CD14-positive monocyte (primary cell): ENCODE measurements around the gene IGLL5. TPM values are rescaled to one million over a fixed set of nuclear protein-coding genes. Genes with fewer than 3 reads are reported as not detected.

Source experiments
- DNase-seq, 3 donors: peaks; one replicate each; pipeline ENCODE4 v3.0.0-alpha.2; 2011 to 2022
- H2AFZ ChIP-seq: 2 replicates; pipeline ENCODE4 v1.6.0; 2012; ENCODE audit warnings: mild to moderate bottlenecking, low read depth, low read length, inconsistent platforms; ENCODE audit not compliant: insufficient read depth, poor library complexity, severe bottlenecking
- H3K27ac ChIP-seq, 2 donors: 1 replicate in 1 of 2; 2 replicates in 1 of 2; pipeline ENCODE4 v1.5.1; 2012 to 2013; ENCODE audit warnings: low read length in 2 of 2, control low read depth in 1 of 2, inconsistent platforms in 1 of 2, low read depth in 1 of 2, mild to moderate bottlenecking in 1 of 2
- H3K27me3 ChIP-seq, 2 donors: one replicate each; pipeline versions ENCODE4 v1.6.0 to v1.6.1; 2011 to 2013; ENCODE audit warnings: low read length in 2 of 2; ENCODE audit not compliant: control insufficient read depth in 2 of 2, insufficient read depth in 2 of 2
- H3K36me3 ChIP-seq, 2 donors: replicated peaks in 1 of 2; 1 replicate in 1 of 2; 2 replicates in 1 of 2; pipeline versions ENCODE4 v1.5.1 to v1.6.1; 2012 to 2013; ENCODE audit warnings: low read length in 2 of 2, control low read depth in 1 of 2, inconsistent platforms in 1 of 2, mild to moderate bottlenecking in 1 of 2; ENCODE audit not compliant: insufficient read depth in 2 of 2, control insufficient read depth in 1 of 2
- H3K4me1 ChIP-seq, 2 donors: 1 replicate in 1 of 2; 2 replicates in 1 of 2; pipeline versions ENCODE4 v1.5.1 to v1.6.1; 2012 to 2013; ENCODE audit warnings: low read length in 2 of 2, control low read depth in 1 of 2, inconsistent platforms in 1 of 2, mild to moderate bottlenecking in 1 of 2, moderate library complexity in 1 of 2; ENCODE audit not compliant: insufficient read depth in 2 of 2, control insufficient read depth in 1 of 2
- H3K4me2 ChIP-seq: replicated peaks from 2 replicates; pipeline ENCODE3; 2012; ENCODE audit warnings: low read length, moderate library complexity, mild to moderate bottlenecking; ENCODE audit not compliant: poor library complexity, severe bottlenecking; ENCODE audit errors: extremely low read depth
- H3K4me3 ChIP-seq, 3 experiments: fragments of 200-600 bp in 1 of 3; sonication (generic) in 1 of 3; replicated peaks in 1 of 3; 1 replicate in 2 of 3; 2 replicates in 1 of 3; pipeline ENCODE4 v1.5.1; 2011 to 2013; ENCODE audit warnings: low read length in 3 of 3, mild to moderate bottlenecking in 3 of 3, control low read depth in 2 of 3, low read depth in 2 of 3, inconsistent platforms in 1 of 3, moderate library complexity in 1 of 3
- H3K79me2 ChIP-seq: 2 replicates; pipeline ENCODE4 v1.6.0; 2012; ENCODE audit warnings: mild to moderate bottlenecking, control low read depth, inconsistent platforms, low read length, moderate library complexity; ENCODE audit not compliant: insufficient read depth
- H3K9ac ChIP-seq: 2 replicates; pipeline ENCODE4 v1.6.0; 2017; ENCODE audit warnings: low read length, mild to moderate bottlenecking; ENCODE audit not compliant: insufficient read depth, poor library complexity, severe bottlenecking
- H3K9me3 ChIP-seq, 2 donors: replicated peaks in 1 of 2; 1 replicate in 1 of 2; 2 replicates in 1 of 2; pipeline versions ENCODE4 v1.5.1 to v1.6.1; 2012 to 2013; ENCODE audit warnings: low read length in 2 of 2, control low read depth in 1 of 2; ENCODE audit not compliant: control insufficient read depth in 1 of 2, insufficient read depth in 1 of 2
- H4K20me1 ChIP-seq: 2 replicates; pipeline ENCODE4 v1.6.0; 2012; ENCODE audit warnings: mild to moderate bottlenecking, low read length, control low read depth, moderate library complexity; ENCODE audit not compliant: insufficient read depth
- H3K27ac Mint-ChIP-seq, 7 donors: one replicate each; pipeline ENCODE4 v1.8.0; 2020; ENCODE audit warnings: mild to moderate bottlenecking in 7 of 7, mixed read lengths in 7 of 7, moderate library complexity in 6 of 7, inconsistent platforms in 2 of 7
- H3K27me3 Mint-ChIP-seq, 3 donors: one replicate each; pipeline ENCODE4 v1.8.0; 2021 to 2022; ENCODE audit warnings: low read depth in 3 of 3, mild to moderate bottlenecking in 3 of 3, mixed read lengths in 3 of 3, moderate library complexity in 3 of 3, inconsistent platforms in 1 of 3
- H3K36me3 Mint-ChIP-seq, 2 donors: one replicate each; pipeline ENCODE4 v1.8.0; 2020; ENCODE audit warnings: mixed read lengths in 2 of 2, inconsistent platforms in 1 of 2, mild to moderate bottlenecking in 1 of 2
- H3K4me1 Mint-ChIP-seq: one replicate; pipeline ENCODE4 v1.8.0; 2020; ENCODE audit warnings: mild to moderate bottlenecking, mixed read lengths
- H3K4me3 Mint-ChIP-seq, 2 donors: one replicate each; pipeline ENCODE4 v1.8.0; 2020; ENCODE audit warnings: mild to moderate bottlenecking in 2 of 2, mixed read lengths in 2 of 2, moderate library complexity in 1 of 2
- H3K9me3 Mint-ChIP-seq, 7 donors: one replicate each; pipeline ENCODE4 v1.8.0; 2020 to 2022; ENCODE audit warnings: mixed read lengths in 7 of 7, mild to moderate bottlenecking in 6 of 7, moderate library complexity in 6 of 7, inconsistent platforms in 2 of 7
- WGBS: methylation state at CpG from one replicate; pipeline ENCODE4 v1.1.5; 2013; ENCODE audit warnings: missing lambda C conversion rate; ENCODE audit not compliant: insufficient coverage; 5-methylcytosine and 5-hydroxymethylcytosine counted together
- intact Hi-C, 2 donors: fragments of 100-400 bp; cut with micrococcal nuclease; formaldehyde crosslinking; loops; one replicate each; pipeline versions ENCODE4 v1.15.0 to v1.15.1; 2023
- polyA plus RNA-seq, 3 donors: library from polyadenylated mRNA; depleted of rRNA in 1 of 3; unstranded in 2 of 3; stranded (reverse) in 1 of 3; fragments of 300-500 nt in 2 of 3; fragments of >200 nt in 1 of 3; fragmentation: Illumina TruSeq in 2 of 3; gene quantifications; 1 replicate in 2 of 3; 2 replicates in 1 of 3; pipeline ENCODE4 v1.2.3, GENCODE V29; 2012 to 2021
- TF ChIP-seq, protein P1 (sequence below): fragments of 200-600 bp; IDR thresholded peaks from one replicate; pipeline ENCODE4 v1.8.0; 2022; ENCODE audit warnings: antibody characterized with exemption, mild to moderate bottlenecking

The IGLL5 gene
- polyA plus RNA-seq, 3 donors: 0.21 to 0.38 TPM; not detected in 1

DNA sequence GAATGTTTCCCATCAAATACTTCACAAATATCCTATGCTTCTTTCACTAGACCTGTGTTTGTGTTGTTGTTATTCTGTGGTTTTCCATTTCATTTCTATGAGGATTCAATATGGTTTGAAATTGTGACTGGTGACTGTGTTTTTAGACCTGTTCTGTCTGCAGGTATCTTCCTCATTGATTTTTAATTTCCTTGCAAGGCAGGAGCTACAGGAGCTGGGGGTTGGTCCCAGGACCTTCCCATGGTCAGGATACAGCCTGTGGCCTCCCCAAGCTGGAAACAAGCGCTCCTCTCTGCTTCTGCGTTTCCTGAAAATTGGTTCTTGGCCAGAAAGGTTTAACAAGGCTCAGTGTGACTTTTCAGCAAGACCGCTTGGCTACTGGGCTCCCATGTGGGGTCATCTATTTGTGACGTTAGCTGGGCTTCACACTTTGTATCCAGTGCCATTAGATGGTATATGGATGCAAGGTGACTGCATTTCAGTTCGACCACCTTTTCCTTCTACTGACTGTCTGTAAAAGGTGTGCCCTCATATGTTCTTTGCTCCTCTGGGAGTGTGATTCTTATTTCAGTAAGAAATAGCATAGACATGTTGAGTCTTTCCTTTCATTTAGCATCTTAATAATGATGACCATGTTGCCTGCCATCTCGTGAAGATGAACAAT, 21.5 kb downstream of the IGLL5 start:
- Histone ChIP-seq H3K36me3 (no peaks in the 10 kb centered on the region), H3K79me2 (no peaks in the 10 kb centered on the region), H3K4me2 (no peak overlapping the region), H2AFZ (no peak overlapping the region), H3K9ac (no peak overlapping the region), H3K4me1 (peaks cover 2 to 11% of the 10 kb centered on the region in 2 donors), H4K20me1 (no peaks in the 10 kb centered on the region), H3K4me3 (no peak overlapping the region), H3K27ac (no peak overlapping the region), H3K27me3 (no peaks in the 10 kb centered on the region), H3K9me3 (no peaks in the 10 kb centered on the region)
- 100% methylated on average over 4 of the region's 6 CpGs for WGBS
- Mint-ChIP-seq H3K27ac (peak overlapping the region in 1 of 7 donors; percentile 33), H3K4me3 (no peak overlapping the region), H3K36me3 (no peaks in the 10 kb centered on the region), H3K9me3 (peaks cover 0 to 3% (median 0%) of the 10 kb centered on the region in 7 donors), H3K27me3 (peaks cover 2 to 10% (median 4%) of the 10 kb centered on the region in 3 donors), H3K4me1 (peaks cover 18% of the 10 kb centered on the region)
- intact Hi-C loops: loop anchor here in 1 of 2 donors (5.0 kb wide), 1 partner anchor 38 kb away; no protein-coding TSS in a partner anchor
- DNase-seq: no peak
- TF ChIP-seq, protein P1, sequence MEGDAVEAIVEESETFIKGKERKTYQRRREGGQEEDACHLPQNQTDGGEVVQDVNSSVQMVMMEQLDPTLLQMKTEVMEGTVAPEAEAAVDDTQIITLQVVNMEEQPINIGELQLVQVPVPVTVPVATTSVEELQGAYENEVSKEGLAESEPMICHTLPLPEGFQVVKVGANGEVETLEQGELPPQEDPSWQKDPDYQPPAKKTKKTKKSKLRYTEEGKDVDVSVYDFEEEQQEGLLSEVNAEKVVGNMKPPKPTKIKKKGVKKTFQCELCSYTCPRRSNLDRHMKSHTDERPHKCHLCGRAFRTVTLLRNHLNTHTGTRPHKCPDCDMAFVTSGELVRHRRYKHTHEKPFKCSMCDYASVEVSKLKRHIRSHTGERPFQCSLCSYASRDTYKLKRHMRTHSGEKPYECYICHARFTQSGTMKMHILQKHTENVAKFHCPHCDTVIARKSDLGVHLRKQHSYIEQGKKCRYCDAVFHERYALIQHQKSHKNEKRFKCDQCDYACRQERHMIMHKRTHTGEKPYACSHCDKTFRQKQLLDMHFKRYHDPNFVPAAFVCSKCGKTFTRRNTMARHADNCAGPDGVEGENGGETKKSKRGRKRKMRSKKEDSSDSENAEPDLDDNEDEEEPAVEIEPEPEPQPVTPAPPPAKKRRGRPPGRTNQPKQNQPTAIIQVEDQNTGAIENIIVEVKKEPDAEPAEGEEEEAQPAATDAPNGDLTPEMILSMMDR: no peak

DNA sequence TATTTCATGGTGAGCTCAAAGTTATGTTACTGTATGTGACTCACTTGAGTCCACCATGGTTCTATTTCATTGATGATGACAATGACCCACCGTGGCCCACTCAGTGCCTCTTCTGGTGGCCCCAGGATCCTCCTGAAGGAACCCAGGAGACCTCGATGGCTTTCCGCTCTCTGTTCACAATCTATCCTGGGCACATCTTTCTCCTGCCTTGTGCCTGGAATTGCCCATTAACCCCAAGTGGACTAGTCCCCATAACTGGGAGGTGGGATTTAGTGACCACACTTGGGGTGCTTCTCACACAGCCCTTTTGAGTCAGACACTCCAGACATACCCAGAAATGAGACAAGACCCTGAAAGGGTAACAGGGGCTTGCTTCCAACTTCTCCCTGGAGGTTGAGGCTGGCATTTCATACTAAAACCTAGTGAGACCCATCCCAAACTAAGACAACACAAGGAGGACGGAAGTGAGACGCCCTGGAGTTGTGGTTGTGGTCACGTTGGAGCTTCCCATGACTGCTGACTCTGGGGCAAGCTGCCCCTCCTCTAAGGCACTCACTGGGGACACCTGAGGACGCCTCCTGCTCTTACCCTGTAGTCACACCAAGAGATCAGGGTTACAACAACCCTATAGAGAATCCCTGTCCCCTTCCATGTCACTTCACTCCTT, 22.1 kb downstream of the IGLL5 start:
- no peak overlapping the region for H3K4me3 ChIP-seq
- H3K4me2 ChIP-seq: no peak overlapping the region
- peaks cover 3 to 10% (median 8%) of the 10 kb centered on the region in 3 donors for H3K27me3 Mint-ChIP-seq
- no peaks in the 10 kb centered on the region for H3K27me3 ChIP-seq
- H3K4me3 Mint-ChIP-seq: no peak overlapping the region
- no peaks in the 10 kb centered on the region for H4K20me1 ChIP-seq
- no peak overlapping the region for H2AFZ ChIP-seq
- no peak overlapping the region for H3K27ac ChIP-seq
- H3K27ac Mint-ChIP-seq: peak overlapping the region in 2 of 7 donors; percentile 33 to 49
- H3K9me3 Mint-ChIP-seq: peaks cover 0 to 3% (median 0%) of the 10 kb centered on the region in 7 donors
- TF ChIP-seq, protein P1: no peak
- peaks cover 24% of the 10 kb centered on the region for H3K4me1 Mint-ChIP-seq
- peaks cover 2 to 14% of the 10 kb centered on the region in 2 donors for H3K4me1 ChIP-seq
- H3K79me2 ChIP-seq: no peaks in the 10 kb centered on the region
- intact Hi-C loops: loop anchor here in 1 of 2 donors (5.0 kb wide), 1 partner anchor 38 kb away; no protein-coding TSS in a partner anchor
- H3K36me3 Mint-ChIP-seq: peaks cover 0 to 2% of the 10 kb centered on the region in 2 donors
- no peak for DNase-seq
- H3K9ac ChIP-seq: no peak overlapping the region
- H3K9me3 ChIP-seq: no peaks in the 10 kb centered on the region
- H3K36me3 ChIP-seq: no peaks in the 10 kb centered on the region
- 74% methylated on average over 7 of the region's 7 CpGs for WGBS
